Endothelial cell of umbilical vein (primary cell): ENCODE measurements around the gene KRT3. TPM values are rescaled to one million over a fixed set of nuclear protein-coding genes. Genes with fewer than 3 reads are reported as not detected.

Experiments
- BruUV-seq: library from RNA; stranded (reverse); fragments of 400-500 nt; replicated peaks from 2 replicates; lab custom pipeline; 2021; lab: Mats Ljungman, UMichigan
- CTCF ChIA-PET: fragments of 300-600, 350-600 bp; sonication (Branson Sonifier 250); formaldehyde crosslinking; loops from one replicate; lab custom pipeline; 2021; ENCODE audit warnings: antibody characterized with exemption, inconsistent platforms; lab: Charles Lee
- POLR2A ChIA-PET: fragments of 300-600, 350-600 bp; sonication (Branson Sonifier 250); formaldehyde crosslinking; loops from one replicate; lab custom pipeline; 2021; ENCODE audit warnings: antibody characterized with exemption, inconsistent platforms; lab: Charles Lee
- DNase-seq: peaks from one replicate; pipeline ENCODE4 v3.0.0-alpha.2; 2011; ENCODE audit warnings: low read depth, low spot score
- FAIRE-seq: peaks from 2 replicates; lab custom pipeline; 2011; peaks lifted over from hg19 to GRCh38; lab: Jason Lieb, UNC
- H2AFZ ChIP-seq: 2 replicates; pipeline ENCODE4 v1.6.0; 2012; ENCODE audit warnings: low read depth, low read length, control low read depth, inconsistent platforms
- H3K27ac ChIP-seq: 2 replicates; pipeline ENCODE4 v1.5.1; 2011; ENCODE audit warnings: low read depth, mild to moderate bottlenecking, control low read depth, low read length, moderate library complexity; ENCODE audit not compliant: insufficient read depth
- H3K27me3 ChIP-seq, 2 experiments: 2 replicates each; pipeline versions ENCODE4 v1.6.0 to v1.6.1; 2011; ENCODE audit warnings: low read length in 2 of 2, mixed read lengths in 1 of 2; ENCODE audit not compliant: control insufficient read depth in 2 of 2, insufficient read depth in 2 of 2
- H3K36me3 ChIP-seq, 2 experiments: 2 replicates in 1 of 2; 3 replicates in 1 of 2; pipeline ENCODE4 v1.5.1; 2011; ENCODE audit warnings: low read length in 2 of 2, mild to moderate bottlenecking in 1 of 2, moderate library complexity in 1 of 2; ENCODE audit not compliant: control insufficient read depth in 2 of 2, insufficient read depth in 2 of 2; ENCODE audit errors: extremely low read depth in 1 of 2
- H3K4me1 ChIP-seq: 3 replicates; pipeline ENCODE4 v1.5.1; 2011; ENCODE audit warnings: mild to moderate bottlenecking, low read length; ENCODE audit not compliant: control insufficient read depth, insufficient read depth; ENCODE audit errors: extremely low read depth
- H3K4me2 ChIP-seq: 2 replicates; pipeline ENCODE4 v1.6.1; 2011; ENCODE audit warnings: low read length, control low read depth, mixed read lengths; ENCODE audit not compliant: insufficient read depth
- H3K4me3 ChIP-seq, 3 experiments: fragments of 200-600 bp in 1 of 3; sonication (generic), shearing (Covaris generic) in 1 of 3; replicated peaks in 1 of 3; 2 replicates each; pipeline ENCODE4 v1.5.1; 2011 to 2016; ENCODE audit warnings: control low read depth in 3 of 3, low read length in 3 of 3, mild to moderate bottlenecking in 2 of 3, inconsistent platforms in 1 of 3, low read depth in 1 of 3, moderate library complexity in 1 of 3; ENCODE audit not compliant: insufficient read depth in 1 of 3
- H3K79me2 ChIP-seq: 2 replicates; pipeline ENCODE4 v1.6.0; 2012; ENCODE audit warnings: low read length, inconsistent platforms; ENCODE audit not compliant: control insufficient read depth, insufficient read depth
- H3K9ac ChIP-seq: replicated peaks from 2 replicates; pipeline ENCODE3; 2011; ENCODE audit warnings: low read length, control low read depth; ENCODE audit not compliant: insufficient read depth; ENCODE audit errors: extremely low read depth
- H3K9me1 ChIP-seq: replicated peaks from 3 replicates; pipeline ENCODE4 v1.6.0; 2011; ENCODE audit warnings: mild to moderate bottlenecking, low read length; ENCODE audit not compliant: control insufficient read depth, insufficient read depth; ENCODE audit errors: extremely low read depth
- H3K9me3 ChIP-seq: replicated peaks from 2 replicates; pipeline ENCODE4 v1.5.1; 2012; ENCODE audit warnings: low read length, inconsistent platforms; ENCODE audit not compliant: control insufficient read depth, insufficient read depth
- H4K20me1 ChIP-seq: replicated peaks from 2 replicates; pipeline ENCODE3; 2011; ENCODE audit warnings: mild to moderate bottlenecking, low read length; ENCODE audit not compliant: control insufficient read depth, insufficient read depth; ENCODE audit errors: extremely low read depth
- CTCF ChIP-seq, 2 donors: IDR thresholded peaks; 1 replicate in 1 of 2; 2 replicates in 1 of 2; pipeline ENCODE4 v1.5.1; 2011; ENCODE audit warnings: low read length in 2 of 2, mild to moderate bottlenecking in 2 of 2, moderate library complexity in 2 of 2, control low read depth in 1 of 2, inconsistent platforms in 1 of 2, low read depth in 1 of 2; ENCODE audit not compliant: insufficient read depth in 1 of 2; ENCODE audit errors: extremely low read depth in 1 of 2
- EZH2 ChIP-seq: IDR thresholded peaks from 2 replicates; pipeline ENCODE4 v1.6.1; 2012; ENCODE audit warnings: borderline replicate concordance, low read depth, mild to moderate bottlenecking, moderate library complexity, low read length, inconsistent platforms; ENCODE audit not compliant: severe bottlenecking
- FOS ChIP-seq: IDR thresholded peaks from 2 replicates; pipeline ENCODE4 v1.6.1; 2011; ENCODE audit warnings: mild to moderate bottlenecking, low read length, moderate library complexity, borderline replicate concordance; ENCODE audit not compliant: insufficient read depth
- GATA2 ChIP-seq: IDR thresholded peaks from 2 replicates; pipeline ENCODE4 v1.7.0; 2011; ENCODE audit warnings: low read depth, mild to moderate bottlenecking, moderate library complexity, mixed read lengths, low read length; ENCODE audit not compliant: insufficient read length, insufficient read depth
- JUN ChIP-seq: IDR thresholded peaks from 2 replicates; pipeline ENCODE4 v1.6.1; 2011; ENCODE audit warnings: borderline replicate concordance, low read depth; ENCODE audit not compliant: insufficient read length, insufficient read depth
- MAX ChIP-seq: IDR thresholded peaks from 2 replicates; pipeline ENCODE4 v1.6.1; 2011; ENCODE audit not compliant: insufficient read depth, insufficient read length
- MYC ChIP-seq: IDR thresholded peaks from one replicate; pipeline ENCODE4 v1.6.1; 2011; ENCODE audit warnings: mild to moderate bottlenecking, low read depth, low read length
- POLR2A ChIP-seq: IDR thresholded peaks from 2 replicates; pipeline ENCODE4 v1.6.1; 2012; ENCODE audit warnings: low read depth, mild to moderate bottlenecking, control low read depth, low read length
- POLR2AphosphoS5 ChIP-seq: IDR thresholded peaks from 2 replicates; pipeline ENCODE4 v1.6.1; 2012; ENCODE audit warnings: low read depth, mild to moderate bottlenecking, control low read depth, low read length, moderate library complexity; ENCODE audit not compliant: insufficient read depth
- dilution Hi-C: fragments of 300-500 bp; cut with MboI; formaldehyde crosslinking; loops from one replicate; pipeline ENCODE4 v1.15.0; 2019; ENCODE audit warnings: low sequenced_read_pairs; ENCODE audit not compliant: extremely low pct_ligation_motif_present
- intact Hi-C: fragments of 100-400 bp; cut with micrococcal nuclease; formaldehyde crosslinking; loops from one replicate; pipeline ENCODE4 v1.10.0; 2022
- polyA plus RNA-seq, 4 experiments: library from polyadenylated mRNA; depleted of rRNA in 3 of 4; stranded (reverse) in 3 of 4; unstranded in 1 of 4; fragments of >200 nt; gene quantifications; 2 replicates each; pipeline versions ENCODE4 v1.2.1 to v1.2.3, GENCODE V29; 2011 to 2012; ENCODE audit warnings: missing spikeins in 1 of 4
- total RNA-seq: library from RNA; stranded (reverse); gene quantifications from 2 replicates; pipeline ENCODE4 v1.2.3, GENCODE V29; 2021

KRT3 gene
- total and polyA plus RNA-seq, 2 donors (not counting 3 experiments of a cell fraction or from before 2014, with no cell fraction given) = not detected

- no peaks in the 10 kb centered on the region for H3K79me2 ChIP-seq
- no peak overlapping the region for H3K4me3 ChIP-seq
- no peaks in the 10 kb centered on the region for H3K36me3 ChIP-seq
- H3K9ac ChIP-seq = no peak overlapping the region
- DNase-seq (no peak), FAIRE-seq (no peak)
- no peak overlapping the region for H3K4me2 ChIP-seq
- intact Hi-C loops = no loop called here
- H3K9me3 ChIP-seq = no peaks in the 10 kb centered on the region
- no peak for TF ChIP-seq CTCF (IDR thresholded peaks at IDR 0.05; ENCODE audit: extremely low read depth in 1 of 2, insufficient read depth in 1 of 2, low read depth in 1 of 2, low read length in 2 of 2)
- TF ChIP-seq MAX = no peak
- no peak for TF ChIP-seq GATA2
- TF ChIP-seq POLR2A = no peak
- TF ChIP-seq FOS = no peak
- H3K27me3 ChIP-seq = no peaks in the 10 kb centered on the region
- CTCF ChIA-PET = no interaction called here
- no peak overlapping the region for H2AFZ ChIP-seq
- H3K4me1 ChIP-seq = no peaks in the 10 kb centered on the region
- dilution Hi-C loops = no loop called here
- H3K9me1 ChIP-seq = no peaks in the 10 kb centered on the region
- no peaks in the 10 kb centered on the region for H4K20me1 ChIP-seq
- H3K27ac ChIP-seq = no peak overlapping the region
- no TSS peak for BruUV-seq
- POLR2A ChIA-PET = no interaction called here
Measured at GRCh38 chr12:52752516-52752915, 43.4 kb downstream of the KRT3 start.

- intact Hi-C loops = no loop called here
- CTCF ChIA-PET = no interaction called here
- POLR2A ChIA-PET = no interaction called here
Measured at GRCh38 chr12:52751795-52752194, 44.1 kb downstream of the KRT3 start.

More at GRCh38 chr12:52751795-52752194, 44.1 kb downstream of the KRT3 start:
- no TSS peak for BruUV-seq
- Histone ChIP-seq H2AFZ (no peak overlapping the region), H3K4me2 (no peak overlapping the region), H3K9me3 (no peaks in the 10 kb centered on the region), H4K20me1 (no peaks in the 10 kb centered on the region), H3K4me3 (no peak overlapping the region), H3K27me3 (no peaks in the 10 kb centered on the region), H3K36me3 (no peaks in the 10 kb centered on the region), H3K27ac (no peak overlapping the region), H3K4me1 (no peaks in the 10 kb centered on the region), H3K79me2 (no peaks in the 10 kb centered on the region), H3K9ac (no peak overlapping the region), H3K9me1 (no peaks in the 10 kb centered on the region)
- dilution Hi-C loops = no loop called here
- no peak for TF ChIP-seq CTCF (IDR thresholded peaks at IDR 0.05; ENCODE audit: extremely low read depth in 1 of 2, insufficient read depth in 1 of 2, low read depth in 1 of 2, low read length in 2 of 2)
- no peak for TF ChIP-seq GATA2
- no peak for TF ChIP-seq MYC
- TF ChIP-seq JUN = no peak
- no peak for TF ChIP-seq EZH2
- TF ChIP-seq FOS = no peak
- TF ChIP-seq POLR2AphosphoS5 = no peak
- TF ChIP-seq POLR2A = no peak
- no peak for TF ChIP-seq MAX
- DNase-seq (no peak), FAIRE-seq (no peak)
